Sigmoid colon (tissue), 4 donors: ENCODE measurements around the gene CACNA1E.

Experiments
- CTCF ChIP-seq, 4 experiments: fragments of 450-650 bp in 3 of 4; fragments of 200-600 bp in 1 of 4; IDR thresholded peaks; one replicate each; pipeline ENCODE4 v1.5.1; 2016 to 2019; ENCODE audit warnings: antibody characterized with exemption in 4 of 4, mild to moderate bottlenecking in 3 of 4, moderate library complexity in 2 of 4
- POLR2AphosphoS5 ChIP-seq, 4 donors: sonication (generic); formaldehyde crosslinking; IDR thresholded peaks; one replicate each; pipeline ENCODE4 v1.6.1; 2017; ENCODE audit warnings: antibody characterized with exemption in 4 of 4

DNA sequence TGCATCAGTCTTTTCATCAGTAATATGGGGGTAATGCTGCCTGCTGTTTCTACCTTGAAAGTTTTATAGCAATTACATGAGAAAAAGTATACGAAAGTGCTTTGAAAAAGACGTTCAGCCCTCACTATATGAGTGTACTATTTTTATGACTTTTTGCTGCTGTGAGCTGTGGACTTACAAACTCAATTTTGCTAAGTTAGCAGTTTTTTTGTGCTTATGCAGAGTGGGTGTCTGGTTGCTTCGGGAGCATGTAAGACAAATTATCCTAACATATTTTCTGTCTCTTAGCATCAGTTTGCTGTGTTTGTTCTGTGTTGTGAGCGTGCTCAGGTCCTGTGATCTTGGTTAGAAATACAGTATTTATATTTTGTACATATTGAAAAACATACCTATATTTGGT, 109.7 kb downstream of the CACNA1E start:
- TF ChIP-seq POLR2AphosphoS5 (IDR thresholded peaks at IDR 0.05) (no peak), CTCF (IDR thresholded peaks at IDR 0.05) (no peak)
